ENCODE data around the gene CNOT4. TPM values are rescaled to one million over a fixed set of nuclear protein-coding genes. Genes with fewer than 3 reads are reported as not detected.

CNOT4 gene
- total and polyA plus RNA-seq, 2 of the 4 experiments (the other 2 are of a cell fraction): 7.0 to 8.1 TPM

GRCh38 chr7:135355377-135356048 lies 154.4 kb downstream of the CNOT4 start:
- dilution Hi-C loops (cut with HindIII; ENCODE audit: low sequenced_read_pairs, unreplicated experiment) (no loop called here), intact Hi-C loops (cut with micrococcal nuclease) (no loop called here), in situ Hi-C loops (cut with MboI; ENCODE audit: low sequenced_read_pairs) (no loop called here)
- DNase-seq: no peak
- Histone ChIP-seq H4K91ac (ENCODE audit: insufficient read depth, low read depth, low read length) (no peak overlapping the region), H2BK15ac (ENCODE audit: low read depth, low read length) (no peak overlapping the region), H3K79me1 (ENCODE audit: low read depth in 1 of 2, low read length in 2 of 2) (no peaks in the 10 kb centered on the region), H3K18ac (ENCODE audit: low read depth, low read length) (no peak overlapping the region), H2AK9ac (replicated peaks; ENCODE audit: low read depth, low read length, poor library complexity) (no peak overlapping the region), H2BK20ac (ENCODE audit: low read depth, low read length) (no peak overlapping the region), H3K4me1 (ENCODE audit: control insufficient read depth, insufficient read depth, low read length) (no peaks in the 10 kb centered on the region), H4K8ac (ENCODE audit: low read depth in 2 of 2, low read length in 2 of 2) (no peak overlapping the region), H3K9ac (ENCODE audit: low read depth, low read length) (no peak overlapping the region), H3K14ac (replicated peaks; ENCODE audit: low read depth, low read length) (no peak overlapping the region), H4K20me1 (ENCODE audit: insufficient read depth, low read length) (no peaks in the 10 kb centered on the region), H3K4me2 (ENCODE audit: low read depth, low read length) (no peak overlapping the region), H3K27ac (ENCODE audit: insufficient read depth, low read length) (no peak overlapping the region), H3K9me1 (ENCODE audit: insufficient read depth, low read length) (no peaks in the 10 kb centered on the region), H2AK5ac (ENCODE audit: low read depth, low read length) (no peak overlapping the region), H2AFZ (replicated peaks; ENCODE audit: low read length, poor library complexity) (no peak overlapping the region), H2BK120ac (ENCODE audit: low read depth, low read length) (no peak overlapping the region), H3K4ac (ENCODE audit: low read depth, low read length) (no peak overlapping the region), H3K27me3 (ENCODE audit: control insufficient read depth, insufficient read depth, low read length) (no peaks in the 10 kb centered on the region), H3K9me3 (ENCODE audit: control insufficient read depth, insufficient read depth, low read length) (no peaks in the 10 kb centered on the region), H3K36me3 (ENCODE audit: control insufficient read depth, insufficient read depth, low read length) (no peaks in the 10 kb centered on the region), H3K4me3 (ENCODE audit: insufficient read depth, low read depth, low read length) (no peak overlapping the region), H3K56ac (ENCODE audit: extremely low read depth, insufficient read depth, low read length) (no peak overlapping the region), H3K23ac (ENCODE audit: low read depth, low read length) (no peak overlapping the region), H4K5ac (ENCODE audit: low read depth, low read length) (no peak overlapping the region), H2BK5ac (ENCODE audit: low read depth, low read length, poor library complexity, severe bottlenecking) (no peak overlapping the region)
- ChIA-PET POLR2A (ENCODE audit: unreplicated experiment) (no interaction called here), CTCF (no interaction called here)
- TF ChIP-seq NFE2L2 (IDR thresholded peaks at IDR 0.05; ENCODE audit: low read depth, low read length): no peak
- TF ChIP-seq BHLHE40 (IDR thresholded peaks at IDR 0.05; ENCODE audit: low read depth, low read length): no peak
- no peak for TF ChIP-seq MXI1 (IDR thresholded peaks at IDR 0.05; ENCODE audit: borderline replicate concordance, low read depth, low read length)
- TF ChIP-seq CEBPB (IDR thresholded peaks at IDR 0.05; ENCODE audit: low read depth, low read length): no peak
- no peak for TF ChIP-seq CTCF (conservative IDR thresholded peaks at IDR 0.05; ENCODE audit: low read depth, low read length)
- no peak for TF ChIP-seq RCOR1 (IDR thresholded peaks at IDR 0.05; ENCODE audit: insufficient replicate concordance, low read length)
- no peak for TF ChIP-seq FOS (IDR thresholded peaks at IDR 0.05; ENCODE audit: low read depth, low read length)
- no peak for TF ChIP-seq USF2 (IDR thresholded peaks at IDR 0.05; ENCODE audit: low read depth, low read length)
- no peak for TF ChIP-seq RAD21 (IDR thresholded peaks at IDR 0.05; ENCODE audit: low read length)
- no peak for TF ChIP-seq ELK1 (IDR thresholded peaks at IDR 0.05; ENCODE audit: borderline replicate concordance, low read depth, low read length)
- no peak for TF ChIP-seq SMC3 (IDR thresholded peaks at IDR 0.05; ENCODE audit: low read depth, low read length)
- no peak for TF ChIP-seq MAZ (IDR thresholded peaks at IDR 0.05; ENCODE audit: borderline replicate concordance, low read depth, low read length)
- TF ChIP-seq POLR2A (IDR thresholded peaks at IDR 0.05; ENCODE audit: low read depth, low read length): no peak
- TF ChIP-seq CHD1 (IDR thresholded peaks at IDR 0.05; ENCODE audit: low read depth, low read length): no peak
- no peak for ATAC-seq (ENCODE audit: low read depth)
- BruUV-seq (replicated peaks): no TSS peak
- no CpG with 5 or more reads among the region's 4 CpGs for WGBS, 2 experiments (ENCODE audit: extremely low coverage in 2 of 2, insufficient read length in 1 of 2)

All from IMR-90 (cell line).